NOMO-1 treated with DMSO at 0.1 percent for 48 hours (cell line): ENCODE data around the gene GDPD1.
A peak's percentile ranks its signal among the peaks of the same experiment; 100 is the strongest.
"Not testable (repeated sequence)": the region's sequence is repeated elsewhere in the genome, so short reads cannot be mapped to it uniquely, and the experiment has no call there.

ENCODE experiments used
- DNase-seq: peaks from one replicate; lab custom pipeline; 2025; ENCODE audit not compliant: unreplicated experiment; lab: John Stamatoyannopoulos, UW

The GDPD1 gene

GRCh38 chr17:59238906-59239305, 18.6 kb downstream of the GDPD1 start:
- DNase-seq = no peak

GRCh38 chr17:59244081-59244480, 23.8 kb downstream of the GDPD1 start:
- DNase-seq = no peak

GRCh38 chr17:59254742-59255141, 34.4 kb downstream of the GDPD1 start:
- DNase-seq = peak; percentile 7

- no peak for DNase-seq
Measured at GRCh38 chr17:59257101-59257500, 36.8 kb downstream of the GDPD1 start.

GRCh38 chr17:59260722-59261121, 40.4 kb downstream of the GDPD1 start:
- no peak for DNase-seq

- DNase-seq = peak; percentile 12
Measured at GRCh38 chr17:59266745-59267144, 46.4 kb downstream of the GDPD1 start.

- DNase-seq = no peak
Measured at GRCh38 chr17:59267776-59268175, 47.5 kb downstream of the GDPD1 start.

- no peak for DNase-seq
Measured at GRCh38 chr17:59275618-59276017, 55.3 kb downstream of the GDPD1 start.

GRCh38 chr17:59277031-59277430, 56.7 kb downstream of the GDPD1 start:
- DNase-seq = peak; percentile 96

GRCh38 chr17:59278406-59278805, 58.1 kb downstream of the GDPD1 start:
- DNase-seq = peak; percentile 72

- DNase-seq = no peak
Measured at GRCh38 chr17:59284317-59284716, 64.0 kb downstream of the GDPD1 start.

- peak; percentile 35 for DNase-seq
Measured at GRCh38 chr17:59287452-59287851, 67.1 kb downstream of the GDPD1 start.

GRCh38 chr17:59287891-59288290, 67.6 kb downstream of the GDPD1 start:
- no peak for DNase-seq

GRCh38 chr17:59289981-59290301, 69.6 kb downstream of the GDPD1 start:
- no peak for DNase-seq

- not testable (repeated sequence) for DNase-seq
Measured at GRCh38 chr17:59290302-59290998, 70.1 kb downstream of the GDPD1 start.

GRCh38 chr17:59292174-59292523, 71.8 kb downstream of the GDPD1 start:
- no peak for DNase-seq

- DNase-seq = no peak
Measured at GRCh38 chr17:59296190-59296589, 75.9 kb downstream of the GDPD1 start.

- no peak for DNase-seq
Measured at GRCh38 chr17:59298521-59298920, 78.2 kb downstream of the GDPD1 start.

GRCh38 chr17:59299400-59300092, 79.2 kb downstream of the GDPD1 start:
- DNase-seq = no peak

GRCh38 chr17:59300941-59301340, 80.6 kb downstream of the GDPD1 start:
- DNase-seq = peak; percentile 79

- no peak for DNase-seq
Measured at GRCh38 chr17:59304811-59305210, 84.5 kb downstream of the GDPD1 start.

GRCh38 chr17:59310263-59310920, 90.1 kb downstream of the GDPD1 start:
- no peak for DNase-seq
